ENCODE results near the gene HOXB9. TPM values are rescaled to one million over a fixed set of nuclear protein-coding genes. Genes with fewer than 3 reads are reported as not detected.

HOXB9 gene
- total and polyA plus RNA-seq, 8 donors, result 0.25 TPM; not detected in 7

GRCh38 chr17:48594538-48595277 is 31.4 kb downstream of the HOXB9 start:
- ATAC-seq (no peak), FAIRE-seq (no peak), DNase-seq (no peak)
- no peak overlapping the region for H3K4me3 ChIP-seq
- intact Hi-C loops (cut with DNase I), result loop anchor here in 1 of 3 donors (10.0 kb wide), 1 partner anchor 240 kb away; no protein-coding TSS in a partner anchor
- TF ChIP-seq CTCF (IDR thresholded peaks at IDR 0.05), result no peak
- peaks cover 0 to 5% (median 0%) of the 10 kb centered on the region in 3 donors for H3K4me1 ChIP-seq
- H3K27ac ChIP-seq, result no peak overlapping the region
- no peaks in the 10 kb centered on the region for H3K9me3 ChIP-seq
- H3K36me3 ChIP-seq, result no peaks in the 10 kb centered on the region
- WGBS, 2 donors, result 24 to 27% methylated on average over 25 of the region's 25 CpGs
- peaks cover 0 to 82% (median 9%) of the 10 kb centered on the region in 4 donors for H3K27me3 ChIP-seq

GRCh38 chr17:48593840-48594537 is 32.2 kb downstream of the HOXB9 start:
- Histone ChIP-seq H3K4me3 (peak overlapping the region in 1 of 4 donors; percentile 7), H3K27me3 (peaks cover 0 to 76% (median 9%) of the 10 kb centered on the region in 4 donors), H3K9me3 (no peaks in the 10 kb centered on the region), H3K27ac (no peak overlapping the region), H3K4me1 (peaks cover 0 to 5% (median 0%) of the 10 kb centered on the region in 3 donors), H3K36me3 (no peaks in the 10 kb centered on the region)
- intact Hi-C loops (cut with DNase I), result loop anchor here in 1 of 3 donors (10.0 kb wide), 1 partner anchor 239 kb away; no protein-coding TSS in a partner anchor
- peak; percentile 73 to 83 (median 80) for ATAC-seq
- 7 to 9% methylated on average over 33 to 37 of the region's 37 CpGs for WGBS, 2 donors
- peak; percentile 49 to 77 (median 68) for TF ChIP-seq CTCF (IDR thresholded peaks at IDR 0.05)
- FAIRE-seq, result no peak
- DNase-seq, result peak in 4 of 6 donors; percentile 52 to 91 (median 72)

- DNase-seq (no peak), ATAC-seq (peak in 2 of 4 donors; percentile 8 to 12), FAIRE-seq (no peak)
- no peak for TF ChIP-seq CTCF (IDR thresholded peaks at IDR 0.05)
- Histone ChIP-seq H3K9me3 (no peaks in the 10 kb centered on the region), H3K27ac (peak within 1 kb of the TSS in 2 of 4 donors; percentile 30 to 44), H3K27me3 (peaks cover 0 to 69% (median 9%) of the 10 kb centered on the region in 4 donors), H3K4me3 (peak within 1 kb of the TSS in 2 of 4 donors; percentile 7 to 35), H3K4me1 (peaks cover 0 to 5% (median 0%) of the 10 kb centered on the region in 3 donors), H3K36me3 (no peaks in the 10 kb centered on the region)
- 5% methylated on average over 50 of the region's 50 CpGs for WGBS, 2 donors
- intact Hi-C loops (cut with DNase I), result loop anchor here in 1 of 3 donors (10.0 kb wide), 1 partner anchor 238 kb away; no protein-coding TSS in a partner anchor
Observed at GRCh38 chr17:48593126-48593829, 32.9 kb downstream of the HOXB9 start, which contains the start of gene HOXB5. HOXB5 (minus strand) TSS chr17:48593779; CDS start chr17:48593682, 97 bp downstream.

GRCh38 chr17:48592577-48592976 is 33.6 kb downstream of the HOXB9 start:
- peak in 1 of 4 donors; percentile 29 for ATAC-seq

More at GRCh38 chr17:48592577-48592976, 33.6 kb downstream of the HOXB9 start:
- DNase-seq, result no peak
- no peak for TF ChIP-seq CTCF (IDR thresholded peaks at IDR 0.05)
- Histone ChIP-seq H3K27me3 (peaks cover 0 to 63% (median 9%) of the 10 kb centered on the region in 4 donors), H3K36me3 (no peaks in the 10 kb centered on the region), H3K4me1 (peaks cover 0 to 5% (median 0%) of the 10 kb centered on the region in 3 donors), H3K4me3 (peak overlapping the region in 1 of 4 donors; percentile 35), H3K9me3 (no peaks in the 10 kb centered on the region), H3K27ac (peak overlapping the region in 1 of 4 donors; percentile 23)
- 13% methylated on average over 13 to 14 of the region's 14 CpGs for WGBS, 2 donors
- intact Hi-C loops (cut with DNase I), result loop anchor here in 1 of 3 donors (10.0 kb wide), 1 partner anchor 238 kb away; no protein-coding TSS in a partner anchor
- FAIRE-seq, result no peak

All from pancreas (tissue), 10 donors.